Activated CD8-positive, alpha-beta memory T cell treated with anti-CD3 and anti-CD28 coated beads for 1 hour (primary cell): Measurements from ENCODE around the gene GRAMD1A.

Experiments
- DNase-seq, 2 donors: peaks; one replicate each; pipeline ENCODE4 v3.0.0-alpha.2; 2020; ENCODE audit warnings: low read depth in 1 of 2; ENCODE audit errors: extremely low read depth in 1 of 2

Gene GRAMD1A

DNA sequence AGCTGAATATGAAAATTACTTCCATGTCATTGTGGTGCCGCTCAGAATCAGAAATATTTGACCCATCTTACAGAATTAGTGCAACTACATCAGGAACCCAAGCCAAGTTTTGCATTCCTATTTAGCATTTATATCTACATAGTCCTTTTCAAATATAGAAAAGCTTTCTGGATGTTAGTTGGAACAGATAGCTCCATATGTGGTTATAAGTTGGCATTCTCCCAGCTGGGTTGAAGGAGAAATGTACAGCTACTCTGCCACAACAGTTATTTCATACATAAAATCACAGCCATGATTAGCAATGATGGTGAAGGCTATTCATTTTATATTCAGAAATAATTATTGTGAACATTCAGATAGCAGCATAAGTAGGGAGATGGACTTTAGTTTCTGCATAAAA is 69.6 kb downstream of the GRAMD1A start:
- DNase-seq: no peak

DNA sequence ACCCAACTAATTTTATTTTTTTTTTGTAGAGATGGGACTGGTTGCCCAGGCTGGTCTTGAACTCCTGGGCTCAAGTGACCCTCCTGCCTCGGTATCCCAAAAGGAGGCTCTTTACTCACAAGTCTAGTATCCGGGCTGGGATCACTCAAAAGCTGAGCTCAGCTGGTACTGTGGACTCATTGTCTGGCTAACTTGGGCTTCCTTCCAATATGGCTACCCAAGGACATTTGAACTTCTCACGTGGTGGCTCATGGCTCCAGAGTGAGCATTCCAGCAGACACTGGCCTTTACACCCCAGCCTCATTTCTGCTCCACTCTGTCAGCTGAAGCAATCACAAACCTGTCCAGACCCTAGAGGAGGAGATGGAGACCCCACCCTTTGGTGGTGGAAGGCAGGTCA is 70.3 kb downstream of the GRAMD1A start:
- no peak for DNase-seq

DNA sequence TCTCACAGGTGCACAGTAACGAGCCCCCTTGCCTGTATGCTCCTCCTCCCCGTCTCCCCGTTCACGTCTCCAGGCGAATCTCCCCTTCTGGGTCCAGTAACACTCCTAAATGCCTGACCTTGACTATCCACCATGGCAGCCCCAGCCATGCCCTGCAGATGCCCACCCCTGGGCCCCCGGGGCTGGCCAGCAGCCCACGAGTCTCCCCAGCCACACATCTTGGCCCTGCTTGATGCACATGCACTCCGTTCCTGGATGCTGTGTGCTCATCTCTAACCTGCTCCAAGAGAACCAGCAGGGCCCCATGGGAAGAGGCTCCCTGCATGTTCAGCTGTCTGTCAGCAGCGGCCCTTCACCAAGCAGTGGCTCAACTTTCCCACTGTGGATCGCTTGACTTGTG is 73.4 kb downstream of the GRAMD1A start:
- DNase-seq: no peak

DNA sequence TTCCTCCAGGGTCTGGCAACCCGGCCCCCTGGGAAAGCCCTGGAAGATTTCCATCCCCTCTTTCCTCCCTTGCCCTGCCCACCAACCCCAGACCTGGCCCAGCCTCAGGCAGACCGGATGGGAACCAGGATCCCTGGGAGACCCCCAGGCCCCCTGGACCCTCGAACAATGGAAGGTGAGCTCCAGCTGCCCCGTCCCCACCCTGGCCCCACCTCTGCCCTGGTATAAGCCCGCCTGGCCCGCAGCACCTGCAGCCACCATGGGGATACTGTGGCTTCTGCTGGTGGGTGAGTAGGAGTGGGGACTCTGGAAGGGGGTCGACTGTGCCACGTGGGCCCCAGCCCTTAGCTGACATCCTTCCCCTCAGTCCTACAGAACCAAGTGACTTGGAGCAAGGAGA is 73.8 kb downstream of the GRAMD1A start:
- DNase-seq: no peak

DNA sequence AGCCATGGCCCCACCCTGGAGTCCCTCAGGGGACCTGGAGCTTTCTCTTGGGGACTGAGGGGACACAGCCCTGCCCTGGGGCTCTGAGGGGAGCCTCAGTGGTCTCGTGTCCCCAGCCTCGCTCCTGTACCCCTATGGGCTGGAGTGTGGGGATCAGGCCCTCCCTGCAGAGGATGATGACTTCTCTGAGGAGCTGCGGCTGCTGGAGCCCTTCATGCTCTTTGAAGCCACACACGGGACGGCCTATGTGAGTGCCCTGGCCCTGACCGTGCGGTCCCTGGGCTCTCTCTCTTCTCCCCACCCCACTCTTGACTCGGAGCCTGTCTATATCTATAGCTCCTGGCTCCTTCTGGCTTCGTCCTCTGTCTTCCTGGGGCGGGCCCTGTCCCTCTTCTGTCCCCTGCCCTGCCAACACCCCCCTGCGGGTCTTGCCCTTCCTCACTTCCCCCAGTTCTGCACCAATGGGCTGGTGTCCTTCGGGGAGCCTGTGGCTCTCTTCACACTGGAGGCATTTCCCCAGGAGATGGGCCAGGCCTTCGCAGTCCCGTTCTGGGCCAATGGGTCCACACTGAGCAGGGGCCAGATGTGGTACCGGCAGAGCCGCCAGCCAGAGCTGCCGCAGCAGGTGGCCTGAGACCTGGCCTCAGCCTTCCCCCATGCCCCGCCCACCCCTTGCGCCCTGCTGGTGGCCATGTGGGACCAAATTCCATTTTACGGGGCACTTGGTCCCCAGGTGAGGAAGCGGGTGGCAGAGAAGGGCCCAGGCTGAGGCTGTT is 74.5 kb downstream of the GRAMD1A start:
- DNase-seq: no peak

DNA sequence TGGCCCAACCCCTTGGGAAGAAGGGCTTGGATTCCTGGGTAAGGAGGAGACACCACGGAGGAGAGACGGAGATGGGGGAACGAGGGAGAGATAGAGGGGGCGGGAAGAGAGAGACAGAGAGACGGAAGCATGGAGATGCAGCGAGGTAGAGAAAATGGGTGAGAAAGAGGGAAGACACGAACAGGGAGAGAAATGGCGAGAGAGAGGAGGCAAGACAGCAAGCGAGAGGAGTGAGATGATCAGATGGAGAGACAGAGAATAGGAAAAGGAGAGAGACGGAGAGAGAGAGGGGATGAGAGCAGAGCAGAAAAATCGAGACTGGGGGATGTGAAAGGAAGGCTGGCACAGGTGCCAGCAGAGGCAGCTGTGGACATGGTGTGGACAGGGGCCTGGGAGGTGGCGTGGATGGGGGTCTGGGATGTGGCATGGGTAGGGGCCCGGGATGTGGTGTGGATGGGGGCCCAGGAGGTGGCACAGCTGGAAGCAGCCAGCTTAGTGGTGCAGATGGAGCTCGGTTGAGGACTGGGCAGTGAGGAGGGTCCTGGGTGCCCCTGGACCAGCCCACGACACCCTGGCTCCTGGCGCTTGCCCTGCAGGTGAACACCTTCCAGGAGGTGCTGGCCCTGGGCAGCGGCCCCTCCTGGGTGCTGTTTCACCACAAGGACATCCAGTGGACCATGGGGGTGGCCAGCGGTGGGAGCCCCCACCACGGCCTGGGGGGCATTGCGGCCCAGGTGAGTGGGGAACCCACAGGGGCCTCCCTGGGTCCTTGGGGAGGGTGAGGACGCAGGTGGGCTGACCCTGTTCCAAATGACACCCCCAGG is 75.3 kb downstream of the GRAMD1A start:
- DNase-seq: no peak

DNA sequence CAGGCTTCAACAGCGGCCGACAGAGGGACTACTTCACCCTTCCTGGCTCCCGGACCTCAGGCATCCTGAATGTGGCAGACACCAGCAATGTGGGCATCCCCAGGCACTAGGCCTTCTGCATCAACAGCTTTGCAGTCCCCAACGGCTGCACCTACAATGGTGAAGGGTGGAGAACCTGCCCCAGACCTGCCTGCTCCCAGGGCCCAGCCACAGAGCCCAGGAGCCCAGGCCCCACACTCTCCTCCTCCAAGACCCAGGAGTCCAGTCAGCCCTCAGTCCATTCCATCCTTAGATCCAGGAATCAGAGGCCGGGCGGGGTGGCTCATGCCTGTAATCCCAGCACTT is 75.9 kb downstream of the GRAMD1A start:
- DNase-seq: no peak
